ENCODE measurements around the gene KRTAP5-2. TPM values are rescaled to one million over a fixed set of nuclear protein-coding genes. Genes with fewer than 3 reads are reported as not detected.

KRTAP5-2 gene
- total RNA-seq, 1 donor from 2014 or later, result not detected

GRCh38 chr11:1556278-1556902 lies 41.7 kb downstream of the KRTAP5-2 start:
- H3K36me3 Mint-ChIP-seq (ENCODE audit: low read depth, unreplicated experiment), result peaks cover 8% of the 10 kb centered on the region
- Histone ChIP-seq H3K4me1 (ENCODE audit: insufficient read depth, low read length) (peaks cover 22% of the 10 kb centered on the region), H3K27ac (ENCODE audit: low read depth, low read length) (no peak overlapping the region), H3K4me3 (ENCODE audit: insufficient read depth, low read depth, low read length) (no peak overlapping the region), H3K4me2 (ENCODE audit: low read length) (no peak overlapping the region), H3K79me2 (ENCODE audit: insufficient read depth, low read length) (no peaks in the 10 kb centered on the region), H3K36me3 (ENCODE audit: insufficient read depth, low read length) (no peaks in the 10 kb centered on the region), H3K27me3 (ENCODE audit: insufficient read depth, low read length) (no peaks in the 10 kb centered on the region), H3K9ac (ENCODE audit: low read length) (no peak overlapping the region), H3K9me3 (ENCODE audit: insufficient read depth, low read depth, low read length) (no peaks in the 10 kb centered on the region), H2AFZ (ENCODE audit: low read depth, low read length) (no peak overlapping the region), H4K20me1 (ENCODE audit: insufficient read depth, low read length) (peaks cover 38% of the 10 kb centered on the region)
- peaks cover 3% of the 10 kb centered on the region for H3K4me1 Mint-ChIP-seq (ENCODE audit: low read depth, unreplicated experiment)
- TF ChIP-seq CTCF (IDR thresholded peaks at IDR 0.05; ENCODE audit: insufficient read depth, low read depth, low read length) (no peak), EZH2 (IDR thresholded peaks at IDR 0.05; ENCODE audit: insufficient read depth, low read length) (no peak)
- DNase-seq (ENCODE audit: low read depth) (no peak), FAIRE-seq (no peak)
- H3K27me3 Mint-ChIP-seq (ENCODE audit: low read depth, unreplicated experiment), result peaks cover 8% of the 10 kb centered on the region
- no peak overlapping the region for H3K4me3 Mint-ChIP-seq (ENCODE audit: unreplicated experiment)
- H3K9me3 Mint-ChIP-seq (ENCODE audit: unreplicated experiment), result no peaks in the 10 kb centered on the region
- no peak overlapping the region for H3K27ac Mint-ChIP-seq (ENCODE audit: unreplicated experiment)

DNA sequence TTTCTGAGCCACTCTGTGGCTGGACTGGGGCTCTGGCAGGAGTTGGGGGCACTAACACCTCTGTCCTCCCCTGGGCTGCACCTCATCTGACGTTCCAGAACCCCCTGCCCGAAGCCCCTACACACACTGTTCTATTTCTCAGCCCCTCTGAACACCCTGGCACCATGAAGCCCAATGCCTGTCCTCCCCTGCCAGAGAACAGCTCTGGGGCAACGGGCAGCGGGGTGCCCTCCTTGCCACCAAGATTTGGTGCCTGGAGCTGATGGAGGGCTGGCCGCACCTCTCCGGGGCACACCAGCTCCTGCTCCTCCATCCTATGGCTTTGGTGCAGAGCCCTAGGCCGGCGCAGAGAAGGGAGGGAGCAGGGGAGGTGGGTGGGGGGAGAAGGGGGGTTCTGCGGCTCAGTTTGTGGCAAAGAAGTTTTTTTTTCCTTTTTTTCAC lies 42.4 kb downstream of the KRTAP5-2 start:
- TF ChIP-seq EZH2 (IDR thresholded peaks at IDR 0.05; ENCODE audit: insufficient read depth, low read length), result no peak
- TF ChIP-seq CTCF (IDR thresholded peaks at IDR 0.05; ENCODE audit: insufficient read depth, low read depth, low read length), result no peak
- Mint-ChIP-seq H3K27ac (ENCODE audit: unreplicated experiment) (no peak overlapping the region), H3K36me3 (ENCODE audit: low read depth, unreplicated experiment) (peaks cover 8% of the 10 kb centered on the region), H3K4me1 (ENCODE audit: low read depth, unreplicated experiment) (peaks cover 3% of the 10 kb centered on the region), H3K9me3 (ENCODE audit: unreplicated experiment) (no peaks in the 10 kb centered on the region), H3K4me3 (ENCODE audit: unreplicated experiment) (no peak overlapping the region), H3K27me3 (ENCODE audit: low read depth, unreplicated experiment) (peaks cover 8% of the 10 kb centered on the region)
- Histone ChIP-seq H3K36me3 (ENCODE audit: insufficient read depth, low read length) (no peaks in the 10 kb centered on the region), H3K4me1 (ENCODE audit: insufficient read depth, low read length) (peaks cover 22% of the 10 kb centered on the region), H3K27me3 (ENCODE audit: insufficient read depth, low read length) (no peaks in the 10 kb centered on the region), H3K4me2 (ENCODE audit: low read length) (no peak overlapping the region), H3K4me3 (ENCODE audit: insufficient read depth, low read depth, low read length) (no peak overlapping the region), H3K9me3 (ENCODE audit: insufficient read depth, low read depth, low read length) (no peaks in the 10 kb centered on the region), H2AFZ (ENCODE audit: low read depth, low read length) (no peak overlapping the region), H3K79me2 (ENCODE audit: insufficient read depth, low read length) (no peaks in the 10 kb centered on the region), H4K20me1 (ENCODE audit: insufficient read depth, low read length) (peaks cover 34% of the 10 kb centered on the region), H3K9ac (ENCODE audit: low read length) (no peak overlapping the region), H3K27ac (ENCODE audit: low read depth, low read length) (no peak overlapping the region)
- DNase-seq (ENCODE audit: low read depth), result no peak
- FAIRE-seq, result no peak

GRCh38 chr11:1554981-1555712 lies 42.9 kb downstream of the KRTAP5-2 start:
- no peaks in the 10 kb centered on the region for H3K27me3 ChIP-seq (ENCODE audit: insufficient read depth, low read length)

More at GRCh38 chr11:1554981-1555712, 42.9 kb downstream of the KRTAP5-2 start:
- H3K4me1 ChIP-seq (ENCODE audit: insufficient read depth, low read length), result peaks cover 22% of the 10 kb centered on the region
- TF ChIP-seq EZH2 (IDR thresholded peaks at IDR 0.05; ENCODE audit: insufficient read depth, low read length) (no peak), CTCF (IDR thresholded peaks at IDR 0.05; ENCODE audit: insufficient read depth, low read depth, low read length) (no peak)
- Mint-ChIP-seq H3K27ac (ENCODE audit: unreplicated experiment) (no peak overlapping the region), H3K4me1 (ENCODE audit: low read depth, unreplicated experiment) (peaks cover 3% of the 10 kb centered on the region), H3K9me3 (ENCODE audit: unreplicated experiment) (no peaks in the 10 kb centered on the region), H3K36me3 (ENCODE audit: low read depth, unreplicated experiment) (peaks cover 8% of the 10 kb centered on the region), H3K4me3 (ENCODE audit: unreplicated experiment) (no peak overlapping the region), H3K27me3 (ENCODE audit: low read depth, unreplicated experiment) (peaks cover 11% of the 10 kb centered on the region)
- DNase-seq (ENCODE audit: low read depth) (no peak), FAIRE-seq (no peak)
- H3K9me3 ChIP-seq (ENCODE audit: insufficient read depth, low read depth, low read length), result no peaks in the 10 kb centered on the region
- H3K79me2 ChIP-seq (ENCODE audit: insufficient read depth, low read length), result no peaks in the 10 kb centered on the region
- no peak overlapping the region for H3K4me2 ChIP-seq (ENCODE audit: low read length)
- no peaks in the 10 kb centered on the region for H3K36me3 ChIP-seq (ENCODE audit: insufficient read depth, low read length)
- no peak overlapping the region for H2AFZ ChIP-seq (ENCODE audit: low read depth, low read length)
- no peak overlapping the region for H3K27ac ChIP-seq (ENCODE audit: low read depth, low read length)
- H4K20me1 ChIP-seq (ENCODE audit: insufficient read depth, low read length), result peaks cover 28% of the 10 kb centered on the region
- H3K4me3 ChIP-seq (ENCODE audit: insufficient read depth, low read depth, low read length), result no peak overlapping the region
- no peak overlapping the region for H3K9ac ChIP-seq (ENCODE audit: low read length)

All from astrocyte (in vitro differentiated cells and primary cell).